Astrocyte (in vitro differentiated cells and primary cell): Measurements from ENCODE around the gene TRIO. TPM values are rescaled to one million over a fixed set of nuclear protein-coding genes. Genes with fewer than 3 reads are reported as not detected.

Source experiments
- DNase-seq: peaks from one replicate; pipeline ENCODE4 v3.0.0-alpha.2; 2010; ENCODE audit warnings: low read depth
- FAIRE-seq: peaks from 2 replicates; lab custom pipeline; 2011; peaks lifted over from hg19 to GRCh38; lab: Jason Lieb, UNC
- H2AFZ ChIP-seq: 2 replicates; pipeline ENCODE4 v1.6.0; 2012; ENCODE audit warnings: low read depth, low read length, inconsistent platforms
- H3K27ac ChIP-seq: 2 replicates; pipeline ENCODE4 v1.5.1; 2011; ENCODE audit warnings: low read depth, low read length, inconsistent platforms
- H3K27me3 ChIP-seq: 2 replicates; pipeline ENCODE4 v1.6.0; 2011; ENCODE audit warnings: low read length, inconsistent platforms; ENCODE audit not compliant: insufficient read depth
- H3K36me3 ChIP-seq: 2 replicates; pipeline ENCODE4 v1.5.1; 2011; ENCODE audit warnings: low read length, inconsistent platforms; ENCODE audit not compliant: insufficient read depth
- H3K4me1 ChIP-seq: 2 replicates; pipeline ENCODE4 v1.5.1; 2011; ENCODE audit warnings: low read length, inconsistent platforms; ENCODE audit not compliant: insufficient read depth
- H3K4me2 ChIP-seq: 2 replicates; pipeline ENCODE4 v1.6.0; 2012; ENCODE audit warnings: low read length, inconsistent platforms
- H3K4me3 ChIP-seq: 2 replicates; pipeline ENCODE4 v1.5.1; 2011; ENCODE audit warnings: low read depth, mild to moderate bottlenecking, low read length, inconsistent platforms; ENCODE audit not compliant: insufficient read depth
- H3K79me2 ChIP-seq: 2 replicates; pipeline ENCODE4 v1.6.0; 2012; ENCODE audit warnings: mild to moderate bottlenecking, low read length, inconsistent platforms; ENCODE audit not compliant: insufficient read depth
- H3K9ac ChIP-seq: 2 replicates; pipeline ENCODE4 v1.6.0; 2012; ENCODE audit warnings: mild to moderate bottlenecking, low read length, inconsistent platforms
- H3K9me3 ChIP-seq: 2 replicates; pipeline ENCODE4 v1.5.1; 2012; ENCODE audit warnings: low read depth, mild to moderate bottlenecking, low read length, inconsistent platforms; ENCODE audit not compliant: insufficient read depth
- H4K20me1 ChIP-seq: 2 replicates; pipeline ENCODE4 v1.6.0; 2012; ENCODE audit warnings: low read length, inconsistent platforms; ENCODE audit not compliant: insufficient read depth
- H3K27ac Mint-ChIP-seq: one replicate; pipeline ENCODE4 v1.8.0; 2021; ENCODE audit warnings: mild to moderate bottlenecking, mixed read lengths; ENCODE audit not compliant: unreplicated experiment
- H3K27me3 Mint-ChIP-seq: one replicate; pipeline ENCODE4 v1.8.0; 2021; ENCODE audit warnings: low read depth, mixed read lengths; ENCODE audit not compliant: unreplicated experiment
- H3K36me3 Mint-ChIP-seq: one replicate; pipeline ENCODE4 v1.8.0; 2021; ENCODE audit warnings: low read depth, mixed read lengths; ENCODE audit not compliant: unreplicated experiment
- H3K4me1 Mint-ChIP-seq: one replicate; pipeline ENCODE4 v1.8.0; 2021; ENCODE audit warnings: low read depth, mixed read lengths; ENCODE audit not compliant: unreplicated experiment
- H3K4me3 Mint-ChIP-seq: one replicate; pipeline ENCODE4 v1.8.0; 2021; ENCODE audit warnings: mild to moderate bottlenecking, moderate library complexity, mixed read lengths; ENCODE audit not compliant: unreplicated experiment
- H3K9me3 Mint-ChIP-seq: one replicate; pipeline ENCODE4 v1.8.0; 2021; ENCODE audit warnings: mild to moderate bottlenecking, mixed read lengths; ENCODE audit not compliant: unreplicated experiment
- EZH2 ChIP-seq: IDR thresholded peaks from 2 replicates; pipeline ENCODE4 v1.6.1; 2012; ENCODE audit warnings: mild to moderate bottlenecking, low read length, inconsistent platforms; ENCODE audit not compliant: insufficient read depth
- total RNA-seq: library from RNA; stranded (reverse); gene quantifications from 2 replicates; pipeline ENCODE4 v1.2.1, GENCODE V29; 2021
- TF ChIP-seq, protein P1 (sequence below): IDR thresholded peaks from 2 replicates; pipeline ENCODE4 v1.5.1; 2011; ENCODE audit warnings: low read depth, mild to moderate bottlenecking, inconsistent platforms, low read length, moderate library complexity; ENCODE audit not compliant: insufficient read depth

The TRIO gene
- total RNA-seq, 1 donor from 2014 or later = 347 TPM

DNA sequence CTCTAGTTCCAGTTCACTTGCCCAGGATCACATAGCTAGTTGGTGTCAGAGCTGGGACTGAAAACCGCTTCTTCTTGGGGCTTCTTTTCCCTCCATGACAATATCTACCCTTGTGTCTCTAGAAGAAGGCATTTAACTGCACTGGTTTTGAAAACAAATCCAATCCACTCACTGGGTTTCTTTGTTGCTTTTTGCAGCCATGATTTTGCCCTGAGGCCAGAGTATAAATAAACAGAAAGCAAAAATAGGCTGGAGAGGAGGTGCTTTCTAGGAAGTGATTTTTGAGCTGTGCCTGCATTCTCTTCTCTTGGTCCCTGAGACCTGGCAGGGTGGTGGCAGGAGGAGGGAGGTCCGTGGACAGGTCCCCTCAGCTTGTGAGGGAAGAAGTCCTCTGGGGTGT is 6.9 kb upstream of the TRIO start:
- Histone ChIP-seq H3K9ac (no peak overlapping the region), H3K4me2 (no peak overlapping the region), H3K27ac (no peak overlapping the region), H2AFZ (no peak overlapping the region), H3K27me3 (no peaks in the 10 kb centered on the region), H3K79me2 (no peaks in the 10 kb centered on the region), H3K4me1 (peaks cover 4% of the 10 kb centered on the region), H4K20me1 (no peaks in the 10 kb centered on the region), H3K9me3 (no peaks in the 10 kb centered on the region), H3K4me3 (no peak overlapping the region), H3K36me3 (no peaks in the 10 kb centered on the region)
- TF ChIP-seq EZH2 = no peak
- TF ChIP-seq, protein P1, sequence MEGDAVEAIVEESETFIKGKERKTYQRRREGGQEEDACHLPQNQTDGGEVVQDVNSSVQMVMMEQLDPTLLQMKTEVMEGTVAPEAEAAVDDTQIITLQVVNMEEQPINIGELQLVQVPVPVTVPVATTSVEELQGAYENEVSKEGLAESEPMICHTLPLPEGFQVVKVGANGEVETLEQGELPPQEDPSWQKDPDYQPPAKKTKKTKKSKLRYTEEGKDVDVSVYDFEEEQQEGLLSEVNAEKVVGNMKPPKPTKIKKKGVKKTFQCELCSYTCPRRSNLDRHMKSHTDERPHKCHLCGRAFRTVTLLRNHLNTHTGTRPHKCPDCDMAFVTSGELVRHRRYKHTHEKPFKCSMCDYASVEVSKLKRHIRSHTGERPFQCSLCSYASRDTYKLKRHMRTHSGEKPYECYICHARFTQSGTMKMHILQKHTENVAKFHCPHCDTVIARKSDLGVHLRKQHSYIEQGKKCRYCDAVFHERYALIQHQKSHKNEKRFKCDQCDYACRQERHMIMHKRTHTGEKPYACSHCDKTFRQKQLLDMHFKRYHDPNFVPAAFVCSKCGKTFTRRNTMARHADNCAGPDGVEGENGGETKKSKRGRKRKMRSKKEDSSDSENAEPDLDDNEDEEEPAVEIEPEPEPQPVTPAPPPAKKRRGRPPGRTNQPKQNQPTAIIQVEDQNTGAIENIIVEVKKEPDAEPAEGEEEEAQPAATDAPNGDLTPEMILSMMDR = no peak
- peaks cover 16% of the 10 kb centered on the region for H3K4me1 Mint-ChIP-seq
- H3K9me3 Mint-ChIP-seq = peaks cover 9% of the 10 kb centered on the region
- no peak overlapping the region for H3K27ac Mint-ChIP-seq
- DNase-seq = no peak
- no peak for FAIRE-seq
- H3K36me3 Mint-ChIP-seq = peaks cover 2% of the 10 kb centered on the region
- peaks cover 9% of the 10 kb centered on the region for H3K27me3 Mint-ChIP-seq
- no peak overlapping the region for H3K4me3 Mint-ChIP-seq

GRCh38 chr5:14138608-14139540 is 4.3 kb upstream of the TRIO start:
- H3K4me1 ChIP-seq = peaks cover 14% of the 10 kb centered on the region

More at GRCh38 chr5:14138608-14139540, 4.3 kb upstream of the TRIO start:
- Histone ChIP-seq H4K20me1 (no peaks in the 10 kb centered on the region), H3K9ac (no peak overlapping the region), H3K27ac (no peak overlapping the region), H3K79me2 (peaks cover 14% of the 10 kb centered on the region), H3K36me3 (no peaks in the 10 kb centered on the region), H3K27me3 (no peaks in the 10 kb centered on the region), H3K9me3 (no peaks in the 10 kb centered on the region), H2AFZ (no peak overlapping the region), H3K4me3 (no peak overlapping the region), H3K4me2 (no peak overlapping the region)
- Mint-ChIP-seq H3K9me3 (peaks cover 9% of the 10 kb centered on the region), H3K36me3 (peaks cover 2% of the 10 kb centered on the region), H3K27ac (no peak overlapping the region), H3K4me3 (no peak overlapping the region), H3K27me3 (no peaks in the 10 kb centered on the region), H3K4me1 (peaks cover 27% of the 10 kb centered on the region)
- FAIRE-seq (no peak), DNase-seq (no peak)
- TF ChIP-seq, protein P1 = no peak
- no peak for TF ChIP-seq EZH2
